H1 (cell line): ENCODE results near the gene ARID5A. TPM values are rescaled to one million over a fixed set of nuclear protein-coding genes. Genes with fewer than 3 reads are reported as not detected.

Source experiments
- JUND ChIP-seq: IDR thresholded peaks from 2 replicates; pipeline ENCODE4 v1.6.1; 2011; ENCODE audit warnings: mild to moderate bottlenecking, improper control_type of control experiment, low read length
- polyA plus RNA-seq, 7 experiments: library from polyadenylated mRNA; depleted of rRNA in 3 of 7; stranded (reverse) in 5 of 7; unstranded in 2 of 7; fragments of >200 nt in 5 of 7; fragments of 200-250 nt in 2 of 7; gene quantifications; 1 replicate in 5 of 7; 2 replicates in 1 of 7; 4 replicates in 1 of 7; pipeline versions ENCODE4 v1.2.1 to v1.2.3, GENCODE V29; 2011 to 2013; ENCODE audit warnings: missing spikeins in 2 of 7, mixed read lengths in 2 of 7
- total RNA-seq: library from RNA; stranded (reverse); fragmentation: NEBNext Ultra II Directional; extraction: Animal tissue kit (Norgen Biotek cat#: 25700); gene quantifications from 2 replicates; pipeline ENCODE4 v1.2.1, GENCODE V29; 2021

The ARID5A gene
- total and polyA plus RNA-seq, 2 of the 8 experiments (the other 6 are each of a cell fraction or from before 2014, with no cell fraction given), result 3.3 to 5.3 TPM

GRCh38 chr2:96510931-96511595, 25.5 kb upstream of the ARID5A start (continued):
- TF ChIP-seq JUND, result no peak
